ENCODE results near the gene ZFHX3. TPM values are rescaled to one million over a fixed set of nuclear protein-coding genes. Genes with fewer than 3 reads are reported as not detected.

Gene ZFHX3
- total and polyA plus RNA-seq, 3 donors from 2014 or later = 3.3 to 19.9 (median 15.7) TPM

- Histone ChIP-seq H3K4me1 (no peaks in the 10 kb centered on the region), H3K27ac (no peak overlapping the region), H3K27me3 (no peaks in the 10 kb centered on the region), H3K9me3 (no peaks in the 10 kb centered on the region), H3K36me3 (ENCODE audit: low read depth, missing control alignments) (no peaks in the 10 kb centered on the region), H3K4me3 (no peak overlapping the region)
- intact Hi-C loops (cut with DNase I; ENCODE audit: low total_unique reads) = no loop called here
- 93 to 96% methylated on average over 4 to 6 of the region's 6 CpGs for WGBS, 2 donors
- no peak for TF ChIP-seq POLR2A (IDR thresholded peaks at IDR 0.05)
- no peak for TF ChIP-seq CTCF (IDR thresholded peaks at IDR 0.05)
- DNase-seq = no peak
Measured at GRCh38 chr16:73040735-73041402, 7.1 kb downstream of the ZFHX3 start.

DNA sequence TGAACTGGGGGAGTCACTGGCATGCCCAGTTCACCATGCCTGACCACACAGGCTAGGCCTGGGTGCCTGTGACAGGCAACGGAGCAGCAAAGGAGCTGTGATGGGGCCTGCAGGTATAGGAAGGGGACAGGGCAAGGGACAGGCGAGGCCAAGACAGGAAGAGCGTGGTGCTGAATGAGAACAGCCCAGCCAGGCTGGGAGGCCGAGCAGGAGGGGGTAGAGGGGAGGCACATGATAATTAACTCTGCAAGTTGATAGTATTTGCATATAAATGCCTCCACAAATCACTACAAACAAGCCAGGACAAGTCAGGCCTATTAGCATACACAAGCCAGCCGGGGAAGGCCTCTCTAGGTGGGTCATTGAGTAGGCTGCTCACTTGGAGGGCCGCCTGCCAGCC is 7.8 kb downstream of the ZFHX3 start:
- H3K27ac ChIP-seq = no peak overlapping the region
- TF ChIP-seq POLR2A (IDR thresholded peaks at IDR 0.05) (no peak), CTCF (IDR thresholded peaks at IDR 0.05) (no peak)
- H3K4me3 ChIP-seq = no peak overlapping the region
- intact Hi-C loops (cut with DNase I; ENCODE audit: low total_unique reads) = no loop called here
- H3K9me3 ChIP-seq = no peaks in the 10 kb centered on the region
- WGBS, 2 donors = 83 to 88% methylated on average over 6 of the region's 6 CpGs
- no peaks in the 10 kb centered on the region for H3K27me3 ChIP-seq
- DNase-seq = no peak
- H3K36me3 ChIP-seq (ENCODE audit: low read depth, missing control alignments) = no peaks in the 10 kb centered on the region
- H3K4me1 ChIP-seq = no peaks in the 10 kb centered on the region

GRCh38 chr16:73037845-73038570 is 9.9 kb downstream of the ZFHX3 start:
- intact Hi-C loops (cut with DNase I; ENCODE audit: low total_unique reads) = no loop called here
- H3K4me1 ChIP-seq = no peaks in the 10 kb centered on the region
- no peaks in the 10 kb centered on the region for H3K36me3 ChIP-seq (ENCODE audit: low read depth, missing control alignments)
- H3K27me3 ChIP-seq = no peaks in the 10 kb centered on the region
- DNase-seq = no peak
- no peaks in the 10 kb centered on the region for H3K9me3 ChIP-seq
- 85 to 87% methylated on average over 11 to 14 of the region's 14 CpGs for WGBS, 2 donors
- H3K4me3 ChIP-seq = no peak overlapping the region
- TF ChIP-seq CTCF (IDR thresholded peaks at IDR 0.05) (no peak), POLR2A (IDR thresholded peaks at IDR 0.05) (no peak)
- H3K27ac ChIP-seq = no peak overlapping the region

GRCh38 chr16:73037331-73037745 is 10.6 kb downstream of the ZFHX3 start:
- H3K36me3 ChIP-seq (ENCODE audit: low read depth, missing control alignments) = no peaks in the 10 kb centered on the region
- no peak for DNase-seq
- no peaks in the 10 kb centered on the region for H3K9me3 ChIP-seq
- no peaks in the 10 kb centered on the region for H3K4me1 ChIP-seq
- 55 to 69% methylated on average over 5 of the region's 5 CpGs for WGBS, 2 donors
- H3K27ac ChIP-seq = no peak overlapping the region
- no peak overlapping the region for H3K4me3 ChIP-seq
- no peaks in the 10 kb centered on the region for H3K27me3 ChIP-seq
- TF ChIP-seq POLR2A (IDR thresholded peaks at IDR 0.05) (no peak), CTCF (IDR thresholded peaks at IDR 0.05) (no peak)
- intact Hi-C loops (cut with DNase I; ENCODE audit: low total_unique reads) = no loop called here

All from testis (tissue), 3 donors.